GM12873 (cell line): Measurements from ENCODE around the gene SPATA17.

Source experiments
- CTCF ChIP-seq: IDR thresholded peaks from 2 replicates; pipeline ENCODE4 v1.5.1; 2012; ENCODE audit warnings: low read depth, mild to moderate bottlenecking, moderate library complexity, low read length, control low read depth; ENCODE audit not compliant: insufficient read depth; ENCODE audit errors: missing control alignments

SPATA17 gene

GRCh38 chr1:217896490-217896889 is 265.3 kb downstream of the SPATA17 start:
- no peak for TF ChIP-seq CTCF

- no peak for TF ChIP-seq CTCF
These were observed 266.0 kb downstream of the SPATA17 start for GRCh38 chr1:217897100-217897499.

- no peak for TF ChIP-seq CTCF
These were observed 268.5 kb downstream of the SPATA17 start for GRCh38 chr1:217899614-217900013.

GRCh38 chr1:217907504-217907903 is 276.4 kb downstream of the SPATA17 start:
- TF ChIP-seq CTCF: no peak

GRCh38 chr1:217910203-217910602 is 279.1 kb downstream of the SPATA17 start:
- TF ChIP-seq CTCF: no peak

- no peak for TF ChIP-seq CTCF
These were observed 279.7 kb downstream of the SPATA17 start for GRCh38 chr1:217910791-217911320.

GRCh38 chr1:217911908-217912307 is 280.8 kb downstream of the SPATA17 start:
- TF ChIP-seq CTCF: peak; percentile 23
